Endothelial cell of umbilical vein (primary cell): ENCODE measurements around the gene CLPTM1L.

Source experiments
- EZH2 ChIP-seq: IDR thresholded peaks from 2 replicates; pipeline ENCODE4 v1.6.1; 2012; ENCODE audit warnings: borderline replicate concordance, low read depth, mild to moderate bottlenecking, moderate library complexity, low read length, inconsistent platforms; ENCODE audit not compliant: severe bottlenecking
- GATA2 ChIP-seq: IDR thresholded peaks from 2 replicates; pipeline ENCODE4 v1.7.0; 2011; ENCODE audit warnings: low read depth, mild to moderate bottlenecking, moderate library complexity, mixed read lengths, low read length; ENCODE audit not compliant: insufficient read length, insufficient read depth
- JUN ChIP-seq: IDR thresholded peaks from 2 replicates; pipeline ENCODE4 v1.6.1; 2011; ENCODE audit warnings: borderline replicate concordance, low read depth; ENCODE audit not compliant: insufficient read length, insufficient read depth
- MYC ChIP-seq: IDR thresholded peaks from one replicate; pipeline ENCODE4 v1.6.1; 2011; ENCODE audit warnings: mild to moderate bottlenecking, low read depth, low read length
- POLR2A ChIP-seq: IDR thresholded peaks from 2 replicates; pipeline ENCODE4 v1.6.1; 2012; ENCODE audit warnings: low read depth, mild to moderate bottlenecking, control low read depth, low read length
- TF ChIP-seq, protein P1 (sequence below), 2 donors: IDR thresholded peaks; 1 replicate in 1 of 2; 2 replicates in 1 of 2; pipeline ENCODE4 v1.5.1; 2011; ENCODE audit warnings: low read length in 2 of 2, mild to moderate bottlenecking in 2 of 2, moderate library complexity in 2 of 2, control low read depth in 1 of 2, inconsistent platforms in 1 of 2, low read depth in 1 of 2; ENCODE audit not compliant: insufficient read depth in 1 of 2; ENCODE audit errors: extremely low read depth in 1 of 2
- TF ChIP-seq, protein P2 (sequence below): IDR thresholded peaks from 2 replicates; pipeline ENCODE4 v1.6.1; 2011; ENCODE audit not compliant: insufficient read depth, insufficient read length

DNA sequence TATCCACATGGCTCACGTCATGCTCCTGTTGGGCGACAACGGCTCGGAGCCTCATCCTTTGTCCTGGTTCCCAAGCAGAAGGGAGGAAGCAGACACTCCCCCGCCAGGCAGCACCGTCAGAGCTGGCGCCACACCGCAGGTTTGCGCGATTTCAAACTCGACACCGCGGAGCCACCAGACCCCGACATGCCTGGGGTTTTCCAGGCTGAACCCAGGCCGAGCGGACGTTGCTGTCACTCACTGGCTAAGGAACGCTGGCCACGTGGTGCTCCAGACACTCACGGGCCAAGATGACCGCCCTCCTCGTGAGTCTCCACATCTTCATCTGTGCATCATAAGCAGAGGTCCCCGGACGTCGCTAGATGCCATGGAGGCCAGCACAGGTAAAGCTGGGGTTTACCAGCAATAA lies 59.0 kb downstream of the CLPTM1L start:
- TF ChIP-seq POLR2A (no peak), JUN (no peak), GATA2 (no peak), MYC (no peak), EZH2 (no peak)
- TF ChIP-seq, protein P1, sequence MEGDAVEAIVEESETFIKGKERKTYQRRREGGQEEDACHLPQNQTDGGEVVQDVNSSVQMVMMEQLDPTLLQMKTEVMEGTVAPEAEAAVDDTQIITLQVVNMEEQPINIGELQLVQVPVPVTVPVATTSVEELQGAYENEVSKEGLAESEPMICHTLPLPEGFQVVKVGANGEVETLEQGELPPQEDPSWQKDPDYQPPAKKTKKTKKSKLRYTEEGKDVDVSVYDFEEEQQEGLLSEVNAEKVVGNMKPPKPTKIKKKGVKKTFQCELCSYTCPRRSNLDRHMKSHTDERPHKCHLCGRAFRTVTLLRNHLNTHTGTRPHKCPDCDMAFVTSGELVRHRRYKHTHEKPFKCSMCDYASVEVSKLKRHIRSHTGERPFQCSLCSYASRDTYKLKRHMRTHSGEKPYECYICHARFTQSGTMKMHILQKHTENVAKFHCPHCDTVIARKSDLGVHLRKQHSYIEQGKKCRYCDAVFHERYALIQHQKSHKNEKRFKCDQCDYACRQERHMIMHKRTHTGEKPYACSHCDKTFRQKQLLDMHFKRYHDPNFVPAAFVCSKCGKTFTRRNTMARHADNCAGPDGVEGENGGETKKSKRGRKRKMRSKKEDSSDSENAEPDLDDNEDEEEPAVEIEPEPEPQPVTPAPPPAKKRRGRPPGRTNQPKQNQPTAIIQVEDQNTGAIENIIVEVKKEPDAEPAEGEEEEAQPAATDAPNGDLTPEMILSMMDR (IDR thresholded peaks at IDR 0.05; ENCODE audit: extremely low read depth in 1 of 2, insufficient read depth in 1 of 2, low read depth in 1 of 2, low read length in 2 of 2), result no peak
- TF ChIP-seq, protein P2, sequence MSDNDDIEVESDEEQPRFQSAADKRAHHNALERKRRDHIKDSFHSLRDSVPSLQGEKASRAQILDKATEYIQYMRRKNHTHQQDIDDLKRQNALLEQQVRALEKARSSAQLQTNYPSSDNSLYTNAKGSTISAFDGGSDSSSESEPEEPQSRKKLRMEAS, result no peak
